ENCODE measurements around the gene PLEKHA4. TPM values are rescaled to one million over a fixed set of nuclear protein-coding genes. Genes with fewer than 3 reads are reported as not detected.
A peak's percentile ranks its signal among the peaks of the same experiment; 100 is the strongest.

Gene PLEKHA4
- total and polyA plus RNA-seq, 2 of the 13 experiments (the other 11 are each of a cell fraction or from before 2014, with no cell fraction given): 4.8 to 6.0 TPM

DNA sequence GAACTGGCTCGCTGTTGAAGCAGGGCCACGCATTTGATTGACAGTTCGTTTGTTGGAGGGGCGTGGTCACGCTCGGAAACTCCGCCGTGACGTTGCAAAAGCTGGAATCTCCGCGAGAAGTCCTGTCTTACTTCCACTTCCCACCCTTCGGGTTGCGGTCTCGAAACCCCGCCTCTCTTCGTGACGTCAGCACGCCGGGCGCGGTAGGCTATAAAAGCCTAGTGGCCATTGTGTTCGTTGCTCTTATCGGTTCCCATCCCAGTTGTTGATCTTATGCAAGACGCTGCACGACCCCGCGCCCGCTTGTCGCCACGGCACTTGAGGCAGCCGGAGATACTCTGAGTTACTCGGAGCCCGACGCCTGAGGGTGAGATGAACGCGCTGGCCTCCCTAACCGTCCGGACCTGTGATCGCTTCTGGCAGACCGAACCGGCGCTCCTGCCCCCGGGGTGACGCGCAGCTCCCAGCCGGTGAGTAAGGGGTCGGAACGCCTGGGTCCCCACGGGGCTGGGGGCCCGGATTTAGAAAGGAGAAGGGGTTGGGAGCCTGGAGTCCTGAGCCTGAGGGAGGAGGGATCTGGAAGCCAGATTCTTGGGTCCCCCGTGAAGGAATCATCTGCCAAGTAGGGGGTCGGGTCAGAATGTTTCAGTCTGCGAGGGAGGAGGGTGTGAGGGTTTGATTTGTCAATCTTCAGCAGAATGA is 3.9 kb upstream of the PLEKHA4 start, which contains the start of gene PPP1R15A (continued):
- TF ChIP-seq, protein P1, sequence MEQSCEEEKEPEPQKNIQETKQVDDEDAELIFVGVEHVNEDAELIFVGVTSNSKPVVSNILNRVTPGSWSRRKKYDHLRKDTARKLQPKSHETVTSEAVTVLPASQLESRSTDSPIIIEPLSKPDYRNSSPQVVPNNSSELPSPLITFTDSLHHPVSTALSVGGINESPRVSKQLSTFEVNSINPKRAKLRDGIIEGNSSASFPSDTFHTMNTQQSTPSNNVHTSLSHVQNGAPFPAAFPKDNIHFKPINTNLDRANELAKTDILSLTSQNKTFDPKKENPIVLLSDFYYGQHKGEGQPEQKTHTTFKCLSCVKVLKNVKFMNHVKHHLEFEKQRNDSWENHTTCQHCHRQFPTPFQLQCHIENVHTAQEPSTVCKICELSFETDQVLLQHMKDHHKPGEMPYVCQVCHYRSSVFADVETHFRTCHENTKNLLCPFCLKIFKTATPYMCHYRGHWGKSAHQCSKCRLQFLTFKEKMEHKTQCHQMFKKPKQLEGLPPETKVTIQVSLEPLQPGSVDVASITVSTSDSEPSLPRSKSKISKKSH (CRISPR knock-in tag; IDR thresholded peaks at IDR 0.05; ENCODE audit: borderline replicate concordance): peak; percentile 72; the same call in 1 of the 2 replicates
- TF ChIP-seq ZFP82 (CRISPR knock-in tag; IDR thresholded peaks at IDR 0.05; ENCODE audit: borderline replicate concordance) (no peak; the same call in 1 of the 2 replicates), NONO (IDR thresholded peaks at IDR 0.05) (no peak), NONO (CRISPR knock-in tag; conservative IDR thresholded peaks at IDR 0.05) (peak; percentile 77; the same call in 1 of the 2 replicates), ZMAT3 (CRISPR knock-in tag; conservative IDR thresholded peaks at IDR 0.05) (peak; percentile 86), ZNF724P (CRISPR knock-in tag; IDR thresholded peaks at IDR 0.05; ENCODE audit: borderline replicate concordance) (no peak; the same call in 1 of the 2 replicates), PCBP1 (IDR thresholded peaks at IDR 0.05; ENCODE audit: borderline replicate concordance, low read depth, low read length) (no peak), ARNT (IDR thresholded peaks at IDR 0.05) (no peak), ZNF564 (CRISPR knock-in tag; IDR thresholded peaks at IDR 0.05) (0 out of 2 replicates have a peak, but pooled peaks have one; percentile 52), ZNF883 (CRISPR knock-in tag; IDR thresholded peaks at IDR 0.05; ENCODE audit: not compliant biosample characterization) (peak; percentile 69), HDAC6 (IDR thresholded peaks at IDR 0.05; ENCODE audit: low read depth, low read length) (peak; percentile 82; the same call in 1 of the 2 replicates), ZNF782 (CRISPR knock-in tag; IDR thresholded peaks at IDR 0.05; ENCODE audit: borderline replicate concordance) (peak; percentile 26; the same call in 1 of the 2 replicates), KMT2B (CRISPR knock-in tag; IDR thresholded peaks at IDR 0.05) (peak; percentile 47; the same call in 1 of the 2 replicates), ZNF205 (CRISPR knock-in tag; IDR thresholded peaks at IDR 0.05) (peak; percentile 70), PITX1 (CRISPR knock-in tag; IDR thresholded peaks at IDR 0.05) (no peak), FIP1L1 (IDR thresholded peaks at IDR 0.05; ENCODE audit: borderline replicate concordance, insufficient read depth, low read depth, low read length) (no peak), ETV5 (CRISPR knock-in tag; IDR thresholded peaks at IDR 0.05; ENCODE audit: borderline replicate concordance) (peak; percentile 56), ZNF572 (CRISPR knock-in tag; IDR thresholded peaks at IDR 0.05) (no peak), ZNF557 (CRISPR knock-in tag; IDR thresholded peaks at IDR 0.05) (no peak), HOXA3 (CRISPR knock-in tag; IDR thresholded peaks at IDR 0.05) (peak; percentile 93)
- TF ChIP-seq, protein P2, sequence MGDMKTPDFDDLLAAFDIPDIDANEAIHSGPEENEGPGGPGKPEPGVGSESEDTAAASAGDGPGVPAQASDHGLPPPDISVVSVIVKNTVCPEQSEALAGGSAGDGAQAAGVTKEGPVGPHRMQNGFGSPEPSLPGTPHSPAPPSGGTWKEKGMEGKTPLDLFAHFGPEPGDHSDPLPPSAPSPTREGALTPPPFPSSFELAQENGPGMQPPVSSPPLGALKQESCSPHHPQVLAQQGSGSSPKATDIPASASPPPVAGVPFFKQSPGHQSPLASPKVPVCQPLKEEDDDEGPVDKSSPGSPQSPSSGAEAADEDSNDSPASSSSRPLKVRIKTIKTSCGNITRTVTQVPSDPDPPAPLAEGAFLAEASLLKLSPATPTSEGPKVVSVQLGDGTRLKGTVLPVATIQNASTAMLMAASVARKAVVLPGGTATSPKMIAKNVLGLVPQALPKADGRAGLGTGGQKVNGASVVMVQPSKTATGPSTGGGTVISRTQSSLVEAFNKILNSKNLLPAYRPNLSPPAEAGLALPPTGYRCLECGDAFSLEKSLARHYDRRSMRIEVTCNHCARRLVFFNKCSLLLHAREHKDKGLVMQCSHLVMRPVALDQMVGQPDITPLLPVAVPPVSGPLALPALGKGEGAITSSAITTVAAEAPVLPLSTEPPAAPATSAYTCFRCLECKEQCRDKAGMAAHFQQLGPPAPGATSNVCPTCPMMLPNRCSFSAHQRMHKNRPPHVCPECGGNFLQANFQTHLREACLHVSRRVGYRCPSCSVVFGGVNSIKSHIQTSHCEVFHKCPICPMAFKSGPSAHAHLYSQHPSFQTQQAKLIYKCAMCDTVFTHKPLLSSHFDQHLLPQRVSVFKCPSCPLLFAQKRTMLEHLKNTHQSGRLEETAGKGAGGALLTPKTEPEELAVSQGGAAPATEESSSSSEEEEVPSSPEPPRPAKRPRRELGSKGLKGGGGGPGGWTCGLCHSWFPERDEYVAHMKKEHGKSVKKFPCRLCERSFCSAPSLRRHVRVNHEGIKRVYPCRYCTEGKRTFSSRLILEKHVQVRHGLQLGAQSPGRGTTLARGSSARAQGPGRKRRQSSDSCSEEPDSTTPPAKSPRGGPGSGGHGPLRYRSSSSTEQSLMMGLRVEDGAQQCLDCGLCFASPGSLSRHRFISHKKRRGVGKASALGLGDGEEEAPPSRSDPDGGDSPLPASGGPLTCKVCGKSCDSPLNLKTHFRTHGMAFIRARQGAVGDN (CRISPR knock-in tag; IDR thresholded peaks at IDR 0.05): peak; percentile 80
- TF ChIP-seq, protein P3, sequence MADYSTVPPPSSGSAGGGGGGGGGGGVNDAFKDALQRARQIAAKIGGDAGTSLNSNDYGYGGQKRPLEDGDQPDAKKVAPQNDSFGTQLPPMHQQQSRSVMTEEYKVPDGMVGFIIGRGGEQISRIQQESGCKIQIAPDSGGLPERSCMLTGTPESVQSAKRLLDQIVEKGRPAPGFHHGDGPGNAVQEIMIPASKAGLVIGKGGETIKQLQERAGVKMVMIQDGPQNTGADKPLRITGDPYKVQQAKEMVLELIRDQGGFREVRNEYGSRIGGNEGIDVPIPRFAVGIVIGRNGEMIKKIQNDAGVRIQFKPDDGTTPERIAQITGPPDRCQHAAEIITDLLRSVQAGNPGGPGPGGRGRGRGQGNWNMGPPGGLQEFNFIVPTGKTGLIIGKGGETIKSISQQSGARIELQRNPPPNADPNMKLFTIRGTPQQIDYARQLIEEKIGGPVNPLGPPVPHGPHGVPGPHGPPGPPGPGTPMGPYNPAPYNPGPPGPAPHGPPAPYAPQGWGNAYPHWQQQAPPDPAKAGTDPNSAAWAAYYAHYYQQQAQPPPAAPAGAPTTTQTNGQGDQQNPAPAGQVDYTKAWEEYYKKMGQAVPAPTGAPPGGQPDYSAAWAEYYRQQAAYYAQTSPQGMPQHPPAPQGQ (CRISPR knock-in tag; IDR thresholded peaks at IDR 0.05; ENCODE audit: borderline replicate concordance): peak; percentile 89; the same call in 1 of the 2 replicates
